Neutrophil (primary cell): Measurements from ENCODE around the gene SERP2.

ENCODE experiments used
- H3K27ac ChIP-seq: fragments of 200-600 bp; sonication (generic); 2 replicates; pipeline ENCODE4 v1.5.1; 2016; ENCODE audit warnings: mild to moderate bottlenecking, moderate library complexity
- H3K27me3 ChIP-seq: fragments of 200-600 bp; sonication (generic); 2 replicates; pipeline ENCODE4 v1.6.0; 2016; ENCODE audit warnings: mild to moderate bottlenecking
- H3K36me3 ChIP-seq: fragments of 200-600 bp; sonication (generic); 2 replicates; pipeline ENCODE4 v1.5.1; 2017
- H3K4me1 ChIP-seq, 2 experiments: fragments of 200-600 bp in 1 of 2; sonication (generic) in 1 of 2; 1 replicate in 1 of 2; 2 replicates in 1 of 2; pipeline versions ENCODE4 v1.5.1 to v1.6.1; 2013 to 2016; ENCODE audit warnings: low read depth in 1 of 2, low read length in 1 of 2, mild to moderate bottlenecking in 1 of 2, moderate library complexity in 1 of 2; ENCODE audit not compliant: control insufficient read depth in 1 of 2, insufficient read depth in 1 of 2
- H3K4me3 ChIP-seq, 2 experiments: fragments of 200-600 bp in 1 of 2; sonication (generic) in 1 of 2; 1 replicate in 1 of 2; 2 replicates in 1 of 2; pipeline ENCODE4 v1.5.1; 2013 to 2016; ENCODE audit warnings: low read depth in 1 of 2, low read length in 1 of 2, mild to moderate bottlenecking in 1 of 2, moderate library complexity in 1 of 2
- H3K9me3 ChIP-seq: fragments of 200-600 bp; sonication (generic); 2 replicates; pipeline ENCODE4 v1.5.1; 2016
- CTCF ChIP-seq: fragments of 200-600 bp; sonication (generic); IDR thresholded peaks from 2 replicates; pipeline ENCODE4 v1.5.1; 2016; ENCODE audit warnings: antibody characterized with exemption

Gene SERP2

DNA sequence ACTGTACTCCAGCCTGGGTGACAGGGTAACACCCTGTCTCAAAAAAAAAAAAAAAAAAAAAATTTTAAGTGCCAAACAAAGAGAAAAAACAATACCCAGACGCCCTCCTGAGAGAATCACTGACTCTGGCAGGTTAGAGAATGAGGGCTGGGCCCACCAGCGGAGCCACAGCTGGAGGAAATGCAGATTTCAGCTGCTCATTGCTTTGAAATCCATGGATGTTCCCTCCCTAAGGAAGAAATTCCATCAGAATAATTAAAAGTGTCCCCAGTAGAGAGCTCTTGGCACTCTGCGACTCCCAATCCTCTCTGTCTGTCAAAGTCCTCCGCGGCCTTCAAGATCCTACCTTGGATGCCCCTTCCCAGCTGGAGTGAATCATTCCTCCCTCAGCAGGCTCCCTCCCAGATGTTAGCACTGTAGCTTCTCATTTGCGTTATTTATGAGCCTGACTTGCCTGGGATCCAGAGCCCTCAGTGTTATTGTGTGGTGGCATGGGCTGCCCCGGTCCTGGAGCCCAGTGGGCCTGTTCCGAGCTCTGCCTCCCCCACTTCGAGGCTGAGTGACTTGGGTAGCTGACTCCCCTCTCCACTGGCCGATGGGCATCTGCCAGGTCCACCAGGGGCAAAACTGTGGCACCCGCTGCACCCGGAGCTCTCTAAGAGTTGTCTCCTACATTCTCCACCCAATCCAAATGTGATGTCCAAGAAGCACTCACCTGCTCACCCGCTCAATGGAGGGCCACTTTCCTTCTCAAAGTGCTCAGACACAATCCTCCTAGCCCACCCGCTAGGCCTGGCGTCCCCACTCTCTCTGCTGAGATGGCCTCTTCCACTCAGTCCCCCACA lies 47.0 kb downstream of the SERP2 start:
- TF ChIP-seq CTCF, result no peak
- H3K9me3 ChIP-seq, result no peaks in the 10 kb centered on the region
- no peaks in the 10 kb centered on the region for H3K36me3 ChIP-seq
- H3K27me3 ChIP-seq, result no peaks in the 10 kb centered on the region
- H3K4me3 ChIP-seq, result no peak overlapping the region
- no peak overlapping the region for H3K27ac ChIP-seq
- H3K4me1 ChIP-seq, result peaks cover 40 to 42% of the 10 kb centered on the region in 2 experiments

DNA sequence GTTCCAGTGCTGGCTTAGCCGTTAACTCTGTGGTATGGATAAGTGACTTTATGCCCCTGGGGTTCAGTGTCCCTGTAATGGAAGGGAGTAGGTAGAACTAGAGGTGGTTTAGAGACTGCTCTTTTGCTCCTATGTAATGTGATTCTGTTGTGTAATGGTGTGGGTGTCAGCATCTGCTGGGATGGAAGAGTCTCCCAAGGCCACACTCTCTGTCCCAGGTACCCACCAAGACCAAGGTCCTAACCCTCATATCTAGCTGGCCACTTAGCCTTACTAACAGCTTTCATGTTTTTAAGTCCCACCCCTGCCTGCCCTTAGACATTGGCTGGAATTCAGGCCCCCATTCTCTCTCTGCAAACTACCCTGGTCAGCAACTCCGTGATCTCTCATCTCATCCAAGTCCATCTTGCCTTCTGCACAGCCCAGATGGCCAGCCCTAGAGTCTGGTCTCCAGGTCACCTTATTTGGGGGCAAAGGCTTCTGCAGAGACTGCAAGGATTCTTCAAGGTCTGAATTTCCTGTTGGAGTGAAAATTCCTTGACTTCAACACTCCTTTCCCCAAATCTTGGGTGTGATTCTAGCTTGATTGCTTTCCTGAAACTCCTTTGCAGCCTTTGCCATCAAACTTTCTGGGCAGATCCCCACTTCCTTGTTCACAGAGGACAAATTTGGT lies 48.4 kb downstream of the SERP2 start:
- TF ChIP-seq CTCF, result no peak
- H3K27ac ChIP-seq, result no peak overlapping the region
- no peaks in the 10 kb centered on the region for H3K27me3 ChIP-seq
- H3K4me3 ChIP-seq, result no peak overlapping the region
- H3K9me3 ChIP-seq, result no peaks in the 10 kb centered on the region
- no peaks in the 10 kb centered on the region for H3K36me3 ChIP-seq
- H3K4me1 ChIP-seq, result peaks cover 26 to 30% of the 10 kb centered on the region in 2 experiments

DNA sequence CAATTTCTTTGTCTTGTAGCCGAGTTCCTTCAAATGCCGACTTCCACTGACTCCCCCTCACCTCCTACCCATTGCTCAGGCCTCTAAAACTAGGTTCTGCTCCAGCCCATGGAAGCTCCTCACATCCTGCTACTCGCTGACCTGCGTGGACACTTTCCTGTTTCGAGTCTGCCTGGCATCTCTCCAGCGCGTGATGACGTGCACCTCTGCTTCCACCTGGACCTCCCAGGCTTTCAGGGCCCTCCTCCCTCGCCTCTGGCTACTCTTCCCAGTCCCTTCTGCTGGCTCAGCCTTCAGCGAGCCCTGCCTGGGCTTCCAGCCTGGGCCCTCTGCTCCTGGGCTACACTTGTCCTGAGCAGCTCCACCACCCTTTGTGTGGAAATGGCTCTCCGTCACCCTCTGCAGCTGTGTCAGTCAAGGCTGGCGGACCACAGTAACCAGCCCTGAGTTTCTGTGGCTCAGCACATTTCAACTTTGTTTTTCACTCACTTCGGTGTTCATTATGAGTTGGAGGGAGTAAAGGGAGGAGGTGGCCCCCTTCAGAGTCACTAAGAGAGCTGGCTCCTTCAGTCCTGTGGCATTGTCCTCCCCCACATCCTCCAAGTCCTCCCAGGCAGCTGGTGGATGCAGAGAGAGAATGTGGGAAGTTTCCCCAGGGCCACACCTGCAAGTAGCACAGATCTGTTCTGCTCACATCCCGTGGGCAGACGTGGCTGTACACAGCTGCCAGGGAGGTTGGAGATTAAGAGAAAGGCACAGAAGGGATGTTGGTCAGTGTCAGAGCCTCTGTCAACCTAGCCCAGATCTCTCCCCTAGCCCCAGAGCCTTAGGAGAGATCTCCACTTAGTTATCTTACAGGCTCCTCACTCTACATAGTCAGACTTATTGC lies 49.4 kb downstream of the SERP2 start:
- TF ChIP-seq CTCF, result no peak
- Histone ChIP-seq H3K9me3 (no peaks in the 10 kb centered on the region), H3K4me1 (peaks cover 16 to 20% of the 10 kb centered on the region in 2 experiments), H3K27me3 (no peaks in the 10 kb centered on the region), H3K36me3 (no peaks in the 10 kb centered on the region), H3K27ac (no peak overlapping the region), H3K4me3 (no peak overlapping the region)

DNA sequence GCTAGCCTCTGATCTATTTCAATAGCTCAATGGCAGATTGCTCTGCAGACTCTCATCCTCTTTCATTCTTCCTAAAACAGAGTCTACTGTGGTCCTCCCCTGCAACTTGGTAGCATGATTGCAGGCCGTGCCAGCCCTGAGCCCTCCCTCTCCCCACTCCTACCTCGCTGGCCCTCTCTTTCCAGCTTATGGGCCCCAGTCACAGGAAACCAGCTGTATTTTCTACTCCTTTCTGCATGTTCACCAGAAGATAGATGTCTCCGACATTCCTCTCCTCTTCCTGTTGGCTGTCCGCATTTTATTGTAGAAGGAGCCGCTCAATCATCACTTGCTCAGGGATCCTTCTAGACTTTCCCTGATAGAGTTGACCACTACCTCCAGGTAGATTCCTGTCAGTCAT lies 50.2 kb downstream of the SERP2 start:
- H3K27me3 ChIP-seq, result no peaks in the 10 kb centered on the region
- H3K27ac ChIP-seq, result no peak overlapping the region
- no peak for TF ChIP-seq CTCF
- no peaks in the 10 kb centered on the region for H3K9me3 ChIP-seq
- H3K36me3 ChIP-seq, result no peaks in the 10 kb centered on the region
- H3K4me3 ChIP-seq, result no peak overlapping the region
- H3K4me1 ChIP-seq, result peaks cover 8 to 11% of the 10 kb centered on the region in 2 experiments

GRCh38 chr13:44425041-44425814 lies 51.6 kb downstream of the SERP2 start:
- Histone ChIP-seq H3K27me3 (no peaks in the 10 kb centered on the region), H3K27ac (no peak overlapping the region), H3K4me3 (no peak overlapping the region)

More at GRCh38 chr13:44425041-44425814, 51.6 kb downstream of the SERP2 start:
- Histone ChIP-seq H3K36me3 (no peaks in the 10 kb centered on the region), H3K4me1 (peaks cover 0 to 4% of the 10 kb centered on the region in 2 experiments), H3K9me3 (no peaks in the 10 kb centered on the region)
- TF ChIP-seq CTCF, result no peak
